ENCODE data around the gene MSS51.

- TF ChIP-seq CTCF (IDR thresholded peaks at IDR 0.05) (no peak), POLR2A (IDR thresholded peaks at IDR 0.05) (no peak)
Measured at GRCh38 chr10:73467206-73467605, 33.8 kb upstream of the MSS51 start.

Data from ovary (tissue), 3 donors.